ENCODE data around the gene UTP3. TPM values are rescaled to one million over a fixed set of nuclear protein-coding genes. Genes with fewer than 3 reads are reported as not detected.

Gene UTP3
- polyA plus RNA-seq, 1 experiment, result 10.4 TPM

GRCh38 chr4:70667740-70668535 is 20.4 kb upstream of the UTP3 start:
- TF ChIP-seq CTCF (IDR thresholded peaks at IDR 0.05; ENCODE audit: insufficient read depth, low read depth, low read length), result no peak
- DNase-seq (ENCODE audit: low read depth), result no peak
- ChIA-PET POLR2A (interaction anchor here (0.6 kb wide), 1 partner anchor 27 kb away, joined by 4 read pairs; no protein-coding TSS in a partner anchor), CTCF (interaction anchor here (0.7 to 2.1 kb wide), 5 partner anchors 10 to 68 kb away, joined by 3 to 8 read pairs (median 3); partner anchors contain the start of gene UTP3)
- H3K36me3 ChIP-seq (ENCODE audit: control insufficient read depth, insufficient read depth, low read length), result no peaks in the 10 kb centered on the region
- no peak overlapping the region for H3K4me3 ChIP-seq (ENCODE audit: low read depth, low read length)
- no peaks in the 10 kb centered on the region for H3K27me3 ChIP-seq (ENCODE audit: control insufficient read depth, insufficient read depth, low read length)

- Histone ChIP-seq H3K27me3 (ENCODE audit: control insufficient read depth, insufficient read depth, low read length) (no peaks in the 10 kb centered on the region), H3K36me3 (ENCODE audit: control insufficient read depth, insufficient read depth, low read length) (no peaks in the 10 kb centered on the region), H3K4me3 (ENCODE audit: low read depth, low read length) (no peak overlapping the region)
- peak; percentile 44 for DNase-seq (ENCODE audit: low read depth)
- no peak for TF ChIP-seq CTCF (IDR thresholded peaks at IDR 0.05; ENCODE audit: insufficient read depth, low read depth, low read length)
- ChIA-PET CTCF (interaction anchor here (0.6 to 2.1 kb wide), 4 partner anchors 17 to 77 kb away, joined by 3 to 10 read pairs (median 6); no protein-coding TSS in a partner anchor), POLR2A (interaction anchor here (0.6 kb wide), 1 partner anchor 51 kb away, joined by 3 read pairs; the partner anchor contains the start of gene RUFY3)
Measured at GRCh38 chr4:70670332-70671014, 17.9 kb upstream of the UTP3 start.

- Histone ChIP-seq H3K27me3 (ENCODE audit: control insufficient read depth, insufficient read depth, low read length) (no peaks in the 10 kb centered on the region), H3K36me3 (ENCODE audit: control insufficient read depth, insufficient read depth, low read length) (no peaks in the 10 kb centered on the region), H3K4me3 (ENCODE audit: low read depth, low read length) (no peak overlapping the region)
- no peak for TF ChIP-seq CTCF (IDR thresholded peaks at IDR 0.05; ENCODE audit: insufficient read depth, low read depth, low read length)
- ChIA-PET POLR2A (interaction anchor here (0.5 kb wide), 1 partner anchor 51 kb away, joined by 3 read pairs; the partner anchor contains the start of gene RUFY3), CTCF (interaction anchor here (1.5 to 2.1 kb wide), 2 partner anchors 16 to 19 kb away, joined by 9 to 10 read pairs; no protein-coding TSS in a partner anchor)
- no peak for DNase-seq (ENCODE audit: low read depth)
Measured at GRCh38 chr4:70671091-70671490, 17.2 kb upstream of the UTP3 start.

GRCh38 chr4:70674191-70674590 is 14.1 kb upstream of the UTP3 start:
- no peaks in the 10 kb centered on the region for H3K36me3 ChIP-seq (ENCODE audit: control insufficient read depth, insufficient read depth, low read length)
- H3K4me3 ChIP-seq (ENCODE audit: low read depth, low read length), result no peak overlapping the region
- no peaks in the 10 kb centered on the region for H3K27me3 ChIP-seq (ENCODE audit: control insufficient read depth, insufficient read depth, low read length)
- ChIA-PET POLR2A (no interaction called here), CTCF (interaction anchor here (1.3 kb wide), 1 partner anchor 13 kb away, joined by 5 read pairs; no protein-coding TSS in a partner anchor)
- no peak for DNase-seq (ENCODE audit: low read depth)
- TF ChIP-seq CTCF (IDR thresholded peaks at IDR 0.05; ENCODE audit: insufficient read depth, low read depth, low read length), result no peak

GRCh38 chr4:70674731-70675130 is 13.6 kb upstream of the UTP3 start:
- Histone ChIP-seq H3K36me3 (ENCODE audit: control insufficient read depth, insufficient read depth, low read length) (no peaks in the 10 kb centered on the region), H3K4me3 (ENCODE audit: low read depth, low read length) (no peak overlapping the region), H3K27me3 (ENCODE audit: control insufficient read depth, insufficient read depth, low read length) (no peaks in the 10 kb centered on the region)
- POLR2A ChIA-PET, result no interaction called here
- no peak for TF ChIP-seq CTCF (IDR thresholded peaks at IDR 0.05; ENCODE audit: insufficient read depth, low read depth, low read length)
- no peak for DNase-seq (ENCODE audit: low read depth)
- CTCF ChIA-PET, result interaction anchor here (1.3 kb wide), 1 partner anchor 13 kb away, joined by 5 read pairs; no protein-coding TSS in a partner anchor

Measured in BJ (cell line).